ENCODE results near the gene NCKAP5.
"Not testable (repeated sequence)": the region's sequence is repeated elsewhere in the genome, so short reads cannot be mapped to it uniquely, and the experiment has no call there.

NCKAP5 gene

DNA sequence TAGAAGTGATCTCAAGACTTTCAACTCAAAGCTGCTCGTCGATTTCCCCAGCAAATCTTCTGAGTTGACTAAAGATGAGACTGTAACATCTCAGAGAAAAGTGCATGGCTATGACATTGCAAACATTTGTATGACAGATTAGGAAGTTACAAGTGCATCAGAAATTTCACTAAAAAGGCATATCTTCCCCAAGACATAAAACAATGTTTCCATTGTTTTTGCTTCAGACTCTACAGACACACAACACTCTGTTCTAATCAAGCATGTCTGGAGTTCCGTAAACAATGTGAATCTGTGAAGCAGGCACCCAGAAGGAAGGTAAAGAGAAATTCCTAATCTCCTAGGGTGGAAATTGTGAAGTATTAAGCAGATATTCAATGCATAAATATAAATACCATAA, 753.6 kb downstream of the NCKAP5 start:
- TF ChIP-seq CTCF (IDR thresholded peaks at IDR 0.05; ENCODE audit: low read depth, low read length, missing control alignments) = no peak
- no peak for DNase-seq (ENCODE audit: low read depth)
- in situ Hi-C loops (cut with HindIII; ENCODE audit: low sequenced_read_pairs) = no loop called here
- no peak overlapping the region for H3K4me3 ChIP-seq (ENCODE audit: low read depth, low read length)

DNA sequence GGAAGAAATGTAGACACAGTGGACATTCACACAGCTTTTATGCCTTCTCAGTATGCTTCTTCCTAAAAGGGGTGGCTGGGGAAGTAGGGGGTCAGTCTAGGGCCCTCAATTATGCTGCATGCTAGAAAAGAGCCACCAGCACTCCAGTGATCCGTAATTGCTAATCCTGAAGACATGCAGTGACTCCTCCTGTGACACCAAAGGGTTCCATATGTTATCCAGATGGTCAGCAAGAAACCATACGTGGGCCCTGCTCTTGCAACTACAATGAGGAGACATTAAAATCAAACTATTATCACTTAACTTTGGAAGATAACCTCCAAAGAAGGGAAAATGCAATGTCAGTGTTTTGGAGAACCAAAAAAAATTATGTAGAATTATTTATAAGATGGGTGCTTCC, 754.8 kb downstream of the NCKAP5 start:
- TF ChIP-seq CTCF (IDR thresholded peaks at IDR 0.05; ENCODE audit: low read depth, low read length, missing control alignments) = no peak
- no peak for DNase-seq (ENCODE audit: low read depth)
- H3K4me3 ChIP-seq (ENCODE audit: low read depth, low read length) = no peak overlapping the region
- in situ Hi-C loops (cut with HindIII; ENCODE audit: low sequenced_read_pairs) = no loop called here

GRCh38 chr2:132811148-132811915, 756.9 kb downstream of the NCKAP5 start:
- no peak for TF ChIP-seq CTCF (IDR thresholded peaks at IDR 0.05; ENCODE audit: low read depth, low read length, missing control alignments)
- no peak for DNase-seq (ENCODE audit: low read depth)
- no peak overlapping the region for H3K4me3 ChIP-seq (ENCODE audit: low read depth, low read length)
- in situ Hi-C loops (cut with HindIII; ENCODE audit: low sequenced_read_pairs) = no loop called here

DNA sequence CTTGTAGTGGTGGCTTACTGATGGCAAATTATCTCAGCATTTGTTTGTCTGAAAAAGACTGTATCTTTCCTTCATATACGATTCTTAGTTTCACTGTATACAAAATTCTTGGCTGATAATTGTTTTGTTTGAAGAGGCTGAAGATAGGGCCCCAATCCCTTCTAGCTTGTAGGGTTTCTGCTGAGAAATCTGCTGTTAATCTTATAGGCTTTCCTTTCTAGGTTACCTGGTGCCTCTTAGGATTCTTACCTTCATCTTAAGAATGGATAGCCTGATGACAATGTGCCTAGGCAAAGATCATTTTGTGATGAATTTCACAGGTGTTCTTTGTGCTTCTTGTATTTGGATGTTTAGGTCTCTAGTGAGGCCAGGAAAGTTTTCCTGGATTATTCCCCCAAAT, 758.3 kb downstream of the NCKAP5 start:
- DNase-seq (ENCODE audit: low read depth); in situ Hi-C loops (cut with HindIII; ENCODE audit: low sequenced_read_pairs); H3K4me3 ChIP-seq (ENCODE audit: low read depth, low read length): not testable (repeated sequence)

DNA sequence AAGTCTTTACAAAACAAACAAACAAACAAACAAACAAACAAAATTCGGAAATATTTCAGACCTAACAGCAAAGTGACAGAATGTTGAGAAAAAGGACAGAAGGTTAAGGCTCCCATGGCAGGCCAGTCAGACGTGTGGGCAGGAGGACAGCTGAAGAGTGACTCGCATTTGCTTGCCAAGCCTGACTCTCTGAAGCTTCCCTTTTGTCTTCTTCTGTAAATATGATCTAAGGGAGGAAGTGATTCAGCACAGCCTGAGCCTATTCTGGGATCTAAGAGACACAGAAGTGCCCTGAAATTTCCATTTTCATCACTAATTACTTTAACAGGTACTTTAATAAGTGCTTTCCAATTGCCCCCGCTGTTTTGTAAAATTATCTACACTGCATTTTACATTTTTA, 764.2 kb downstream of the NCKAP5 start:
- DNase-seq (ENCODE audit: low read depth) = no peak
- no peak overlapping the region for H3K4me3 ChIP-seq (ENCODE audit: low read depth, low read length)
- in situ Hi-C loops (cut with HindIII; ENCODE audit: low sequenced_read_pairs) = no loop called here
- TF ChIP-seq CTCF (IDR thresholded peaks at IDR 0.05; ENCODE audit: low read depth, low read length, missing control alignments) = no peak

DNA sequence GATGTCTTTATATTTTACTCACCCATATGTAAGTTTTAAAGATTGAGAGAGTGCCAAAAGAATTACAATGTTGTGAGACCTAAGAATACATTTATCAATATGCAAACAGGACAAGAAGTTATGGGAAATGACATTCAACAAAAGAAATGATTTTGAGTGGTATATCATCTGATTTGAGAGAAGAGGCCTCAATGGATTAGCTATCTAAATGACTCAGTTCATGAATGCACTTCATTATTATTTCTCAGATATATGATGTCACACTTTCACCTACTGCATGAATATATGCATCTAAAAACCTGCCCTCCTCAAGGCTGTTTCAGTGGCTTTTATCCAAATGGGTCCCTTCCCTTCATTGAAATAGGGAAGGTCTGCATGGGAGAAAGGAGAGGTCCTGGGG, 769.9 kb downstream of the NCKAP5 start:
- no peak for DNase-seq (ENCODE audit: low read depth)
- no peak for TF ChIP-seq CTCF (IDR thresholded peaks at IDR 0.05; ENCODE audit: low read depth, low read length, missing control alignments)
- no peak overlapping the region for H3K4me3 ChIP-seq (ENCODE audit: low read depth, low read length)
- in situ Hi-C loops (cut with HindIII; ENCODE audit: low sequenced_read_pairs) = no loop called here

DNA sequence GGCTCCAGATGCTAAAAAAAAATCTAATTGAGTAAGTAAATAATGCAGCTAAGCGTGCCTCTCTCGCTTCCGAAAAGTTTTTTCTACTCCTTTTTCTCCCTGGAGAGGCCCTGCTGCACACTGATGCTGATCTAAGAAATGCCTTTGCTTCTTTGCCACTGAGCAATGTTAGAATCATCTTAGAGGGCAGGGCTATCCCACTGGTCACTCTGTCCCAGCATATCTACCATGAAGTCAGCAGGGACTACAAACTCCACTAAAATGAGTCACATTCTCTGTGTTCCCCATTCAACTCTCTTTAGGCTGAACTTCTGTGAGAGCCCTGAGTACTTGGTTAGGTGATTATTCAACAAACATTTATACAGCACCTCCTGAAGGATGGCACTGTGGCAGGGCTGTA, 770.7 kb downstream of the NCKAP5 start:
- no peak for TF ChIP-seq CTCF (IDR thresholded peaks at IDR 0.05; ENCODE audit: low read depth, low read length, missing control alignments)
- DNase-seq (ENCODE audit: low read depth) = no peak
- H3K4me3 ChIP-seq (ENCODE audit: low read depth, low read length) = no peak overlapping the region
- in situ Hi-C loops (cut with HindIII; ENCODE audit: low sequenced_read_pairs) = no loop called here
